ENCODE data around the gene KIRREL1.

Gene KIRREL1

DNA sequence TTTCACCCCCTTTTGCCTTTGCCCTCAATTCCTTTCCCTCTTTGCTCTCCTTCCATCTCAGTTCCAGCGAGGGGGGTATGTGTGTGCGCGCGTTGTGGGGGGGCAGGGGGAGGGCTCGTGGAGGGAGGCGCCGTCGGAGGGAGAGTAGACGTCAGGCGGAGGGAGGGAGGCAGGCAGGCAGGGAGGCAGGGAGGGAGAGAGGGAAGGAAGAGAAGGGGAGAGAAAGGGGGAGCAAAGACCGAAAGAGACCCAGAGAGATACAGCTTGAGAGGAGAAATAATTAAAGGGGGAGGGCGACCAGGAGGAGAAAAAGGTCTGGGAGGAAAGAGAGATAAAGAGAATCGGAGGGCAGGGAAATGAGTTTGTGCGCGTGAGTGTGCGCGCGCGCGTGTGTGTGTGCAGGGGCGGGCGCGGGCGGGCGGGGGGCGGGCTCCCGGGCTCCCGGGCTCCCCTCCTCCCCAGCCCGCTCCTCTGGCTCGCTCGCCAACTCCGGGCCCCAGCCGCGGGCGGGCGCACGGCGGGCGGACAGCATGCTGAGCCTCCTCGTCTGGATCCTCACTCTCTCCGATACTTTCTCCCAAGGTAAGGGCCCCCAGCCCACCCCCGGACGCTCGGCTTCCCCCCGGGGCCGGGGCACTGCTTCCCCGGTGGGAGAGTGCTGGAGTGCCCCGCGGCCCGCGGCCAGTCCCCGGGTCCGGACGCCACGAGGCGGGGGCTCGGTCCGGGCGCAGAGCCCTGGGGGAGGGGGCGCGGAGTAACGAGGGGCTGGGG is at the start of gene KIRREL1:
Gene KIRREL1, plus strand, starts transcription at position 499 of the 771 bp plus-strand sequence. Its CDS starts 32 bp downstream, at position 531.
- DNase-seq (ENCODE audit: low spot score) = no peak

DNA sequence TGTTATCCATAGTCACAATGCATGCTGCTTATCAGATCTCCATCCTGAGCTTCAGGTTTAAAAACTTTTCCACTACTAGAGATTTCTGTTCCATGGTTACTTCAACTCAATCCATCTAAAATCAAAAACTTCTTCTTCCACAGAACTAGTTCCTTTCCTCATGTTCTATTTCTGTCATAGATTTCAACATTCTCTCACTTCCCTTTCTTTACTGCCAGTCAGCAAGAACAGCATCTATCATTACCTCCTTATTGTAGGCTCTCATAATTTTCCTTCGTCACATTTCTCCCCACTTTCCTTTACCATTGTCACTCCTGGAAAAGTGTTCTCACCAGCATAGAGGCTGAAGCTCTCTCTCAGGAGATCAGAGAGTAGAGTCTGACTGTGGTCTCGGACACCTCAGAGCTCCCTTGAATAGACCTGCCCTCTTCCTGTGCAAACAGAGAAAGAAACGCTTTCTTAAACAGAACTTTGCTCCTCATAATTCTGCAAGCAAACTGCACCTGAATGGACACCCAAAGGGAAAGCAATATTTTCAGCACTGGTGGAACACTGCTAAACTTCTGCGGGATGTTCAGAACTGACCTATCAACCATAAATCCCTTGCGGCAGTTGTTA is 48.7 kb upstream of the KIRREL1 start:
- DNase-seq (ENCODE audit: low spot score) = no peak

DNA sequence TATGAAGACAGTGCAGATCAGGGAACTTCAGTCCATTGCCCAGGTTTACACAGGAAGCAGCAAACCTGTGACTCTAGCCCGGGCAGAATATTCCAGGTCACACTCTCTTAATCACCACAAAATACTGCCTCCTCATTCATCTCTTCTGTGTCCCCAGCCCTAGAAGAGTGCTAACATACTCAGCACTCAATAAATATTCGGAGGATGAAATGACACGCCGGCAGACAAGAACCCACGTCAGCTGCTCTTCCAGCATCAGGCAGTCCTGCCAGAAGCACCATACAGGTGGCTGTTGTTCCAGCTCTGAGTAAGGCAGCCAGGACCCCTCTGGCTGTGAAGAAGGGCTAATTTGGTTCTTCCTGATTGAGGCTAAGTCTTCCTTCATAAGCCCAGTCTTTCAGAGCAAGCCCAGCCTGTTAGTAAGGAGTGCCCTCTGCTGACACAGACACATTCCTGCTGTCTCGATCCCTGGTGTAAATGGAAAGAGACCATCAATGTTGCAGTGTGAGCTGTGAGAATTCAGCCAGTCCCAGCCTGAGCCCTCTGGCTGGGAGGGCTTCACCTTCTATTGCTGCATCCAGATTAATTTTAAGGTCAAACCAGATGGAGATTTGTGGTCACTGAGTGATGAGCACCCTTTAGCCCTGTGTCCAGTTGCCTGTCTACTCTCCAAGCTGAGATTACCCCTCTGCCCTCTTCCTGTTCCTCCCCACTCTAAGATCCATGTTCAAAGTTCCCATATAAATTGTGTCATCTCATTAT is 45.0 kb upstream of the KIRREL1 start:
- DNase-seq (ENCODE audit: low spot score) = no peak

DNA sequence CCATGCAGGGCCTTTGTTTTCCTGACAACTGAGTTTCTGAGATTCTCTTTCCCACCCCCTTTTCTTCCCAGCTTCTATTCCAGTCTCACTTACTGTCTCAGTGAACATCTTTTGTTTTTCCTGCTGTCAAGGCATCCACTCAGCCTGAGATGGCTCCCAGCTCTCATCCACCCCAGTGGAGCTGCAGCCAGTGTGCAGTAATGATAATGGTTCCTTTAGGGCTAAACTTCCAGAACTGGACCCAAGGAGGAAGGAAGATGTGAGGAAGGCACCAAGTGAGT is 44.4 kb upstream of the KIRREL1 start:
- no peak for DNase-seq (ENCODE audit: low spot score)

DNA sequence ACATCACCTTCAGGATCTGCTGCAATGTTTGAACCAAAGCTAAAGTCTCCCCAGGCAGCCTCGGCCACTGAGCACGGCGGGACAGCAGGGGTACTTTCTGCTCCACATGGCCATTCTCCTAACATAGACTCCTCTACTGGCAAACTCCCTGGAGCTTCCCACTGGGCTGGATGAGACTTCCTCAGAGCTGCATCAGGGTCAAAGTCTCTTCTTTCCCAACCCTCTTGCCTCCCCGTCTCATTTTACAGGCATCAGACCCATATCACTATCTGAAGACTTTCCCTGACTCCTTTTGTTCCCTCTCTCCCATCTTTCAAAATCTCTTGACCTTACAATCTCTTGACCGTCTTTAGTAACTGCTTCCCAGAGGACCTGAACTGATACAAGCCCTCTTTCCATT is 42.2 kb upstream of the KIRREL1 start:
- DNase-seq (ENCODE audit: low spot score) = no peak

DNA sequence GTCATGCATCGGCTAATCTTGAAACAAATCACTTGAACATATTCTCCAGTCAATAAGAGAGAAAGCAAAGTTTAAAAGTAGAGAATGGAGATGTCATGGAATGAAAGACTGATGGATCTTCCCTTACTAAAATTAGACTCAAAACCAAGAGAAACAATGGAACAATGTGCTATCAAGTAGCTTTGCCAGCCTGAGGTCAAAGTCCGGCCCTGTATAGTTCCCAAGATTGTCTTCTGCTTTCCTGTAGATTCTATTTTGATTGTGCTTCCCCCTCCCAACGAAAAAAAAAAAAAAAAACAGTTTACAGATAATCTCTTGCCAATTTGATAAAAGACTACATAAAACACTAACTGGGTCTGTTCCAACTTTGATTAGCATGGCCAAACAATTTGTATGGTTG is 40.8 kb upstream of the KIRREL1 start:
- DNase-seq (ENCODE audit: low spot score) = no peak

DNA sequence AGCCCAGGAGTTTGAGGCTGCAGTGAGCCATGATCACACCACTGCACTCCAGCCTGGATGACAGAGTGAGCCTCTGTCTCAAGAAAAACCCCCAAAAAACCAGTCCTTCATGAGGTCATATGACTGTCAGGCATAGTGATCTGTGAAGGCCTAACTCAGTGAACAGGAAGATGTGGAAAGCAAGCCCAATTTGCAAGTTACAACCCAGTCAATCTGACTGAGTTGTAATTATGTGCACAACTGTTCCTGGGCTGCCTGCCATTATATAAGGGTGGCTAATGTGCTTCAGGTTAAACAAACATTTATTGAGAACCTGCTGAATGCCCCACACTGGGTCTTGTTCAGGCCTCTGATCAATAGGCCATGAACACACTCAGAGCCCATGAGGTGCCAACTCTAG is 38.2 kb upstream of the KIRREL1 start:
- DNase-seq (ENCODE audit: low spot score) = no peak

DNA sequence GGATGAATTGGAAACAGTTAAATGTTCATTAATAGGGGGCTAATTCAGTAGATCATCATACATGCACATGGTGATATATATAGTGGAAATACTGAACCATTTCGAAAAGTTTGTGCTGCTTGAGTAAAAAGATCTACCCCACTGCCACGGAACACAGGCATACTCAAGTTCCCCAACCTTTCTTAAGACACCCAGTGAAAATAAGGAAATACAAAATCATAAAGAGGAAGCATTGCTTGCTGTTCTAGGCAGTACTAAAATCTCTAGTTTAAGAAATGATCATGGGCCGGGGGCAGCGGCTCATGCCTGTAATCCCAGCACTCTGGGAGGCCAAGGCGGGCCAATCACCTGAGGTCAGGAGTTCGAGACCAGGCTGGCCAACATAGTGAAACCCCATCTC is 37.6 kb upstream of the KIRREL1 start:
- DNase-seq (ENCODE audit: low spot score) = no peak

DNA sequence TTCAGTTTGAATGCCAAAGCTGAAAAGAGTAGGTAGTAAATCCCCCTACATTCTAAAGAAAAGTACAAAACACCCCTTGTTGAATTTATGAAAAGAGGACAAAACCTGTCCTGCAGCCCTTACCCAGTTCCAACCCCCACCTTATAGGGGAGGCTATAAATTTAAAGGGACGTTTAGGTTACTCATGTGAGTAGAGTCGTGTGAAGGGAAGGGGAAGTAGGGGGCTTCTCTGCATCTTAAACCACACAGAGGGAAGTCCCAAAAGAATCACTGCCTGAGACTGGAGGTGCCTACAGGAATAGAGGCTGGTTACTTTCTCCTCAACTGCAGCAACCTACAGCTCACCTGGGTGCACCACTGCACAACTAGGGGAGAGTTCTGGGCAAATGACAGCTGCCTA is 36.7 kb upstream of the KIRREL1 start:
- DNase-seq (ENCODE audit: low spot score) = no peak

DNA sequence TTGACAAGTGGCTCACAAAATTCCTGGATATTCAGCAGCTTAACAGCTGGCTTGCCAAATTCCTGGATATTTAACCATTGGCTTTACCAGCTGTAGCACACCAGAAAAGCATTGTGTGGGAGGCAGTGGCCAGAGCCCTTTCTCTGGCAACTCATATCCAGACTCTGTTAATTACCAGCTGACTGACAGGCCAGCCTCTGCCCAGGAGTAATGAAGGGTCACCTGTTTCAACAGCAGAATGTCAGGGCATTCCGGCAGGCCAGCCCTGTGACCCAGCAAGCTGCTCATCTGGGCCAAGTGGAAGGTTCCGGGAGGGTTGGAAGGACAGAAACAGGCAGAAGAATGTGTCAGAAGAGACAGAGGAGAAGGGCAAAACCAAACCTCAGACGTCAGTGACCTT is 35.2 kb upstream of the KIRREL1 start:
- no peak for DNase-seq (ENCODE audit: low spot score)

DNA sequence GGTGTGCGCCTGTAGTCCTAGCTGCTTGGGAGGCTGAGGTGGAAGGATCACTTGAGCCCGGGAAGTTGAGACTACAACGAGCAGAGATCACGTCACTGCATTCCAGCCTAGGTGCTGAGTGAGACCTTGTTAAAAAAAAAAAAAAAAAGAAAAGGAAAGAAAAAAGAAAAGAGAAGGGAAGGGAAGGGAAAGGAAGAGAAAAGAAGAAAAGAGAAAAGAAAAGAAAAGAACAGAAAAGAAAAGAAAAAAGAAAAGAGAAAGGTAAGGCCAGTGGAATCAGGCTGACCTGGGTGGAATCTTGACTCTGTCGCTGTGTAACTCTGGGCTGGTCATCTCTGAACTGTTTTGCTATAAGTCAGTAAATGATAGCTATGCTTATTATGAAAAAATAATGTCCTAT is 33.7 kb upstream of the KIRREL1 start:
- DNase-seq (ENCODE audit: low spot score) = no peak

DNA sequence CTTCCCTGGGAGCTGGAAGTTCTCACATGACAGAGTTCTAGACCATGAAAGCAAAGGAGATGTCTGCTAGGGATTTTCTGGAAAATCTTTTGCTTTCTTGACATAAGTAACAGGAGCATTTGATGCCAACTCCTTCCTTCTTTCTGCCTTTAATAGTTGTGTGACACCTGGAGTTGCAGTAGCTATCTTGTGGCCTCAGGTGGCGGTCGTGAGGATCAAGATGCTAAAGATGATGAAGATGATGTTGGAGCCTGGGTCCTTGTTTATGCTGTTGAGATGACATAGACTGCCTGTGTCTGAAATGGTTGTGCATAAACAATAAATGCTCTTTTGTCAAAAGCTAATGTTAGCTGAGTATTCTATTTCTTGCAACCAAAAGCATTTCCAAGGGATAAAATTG is 32.7 kb upstream of the KIRREL1 start:
- DNase-seq (ENCODE audit: low spot score) = no peak

DNA sequence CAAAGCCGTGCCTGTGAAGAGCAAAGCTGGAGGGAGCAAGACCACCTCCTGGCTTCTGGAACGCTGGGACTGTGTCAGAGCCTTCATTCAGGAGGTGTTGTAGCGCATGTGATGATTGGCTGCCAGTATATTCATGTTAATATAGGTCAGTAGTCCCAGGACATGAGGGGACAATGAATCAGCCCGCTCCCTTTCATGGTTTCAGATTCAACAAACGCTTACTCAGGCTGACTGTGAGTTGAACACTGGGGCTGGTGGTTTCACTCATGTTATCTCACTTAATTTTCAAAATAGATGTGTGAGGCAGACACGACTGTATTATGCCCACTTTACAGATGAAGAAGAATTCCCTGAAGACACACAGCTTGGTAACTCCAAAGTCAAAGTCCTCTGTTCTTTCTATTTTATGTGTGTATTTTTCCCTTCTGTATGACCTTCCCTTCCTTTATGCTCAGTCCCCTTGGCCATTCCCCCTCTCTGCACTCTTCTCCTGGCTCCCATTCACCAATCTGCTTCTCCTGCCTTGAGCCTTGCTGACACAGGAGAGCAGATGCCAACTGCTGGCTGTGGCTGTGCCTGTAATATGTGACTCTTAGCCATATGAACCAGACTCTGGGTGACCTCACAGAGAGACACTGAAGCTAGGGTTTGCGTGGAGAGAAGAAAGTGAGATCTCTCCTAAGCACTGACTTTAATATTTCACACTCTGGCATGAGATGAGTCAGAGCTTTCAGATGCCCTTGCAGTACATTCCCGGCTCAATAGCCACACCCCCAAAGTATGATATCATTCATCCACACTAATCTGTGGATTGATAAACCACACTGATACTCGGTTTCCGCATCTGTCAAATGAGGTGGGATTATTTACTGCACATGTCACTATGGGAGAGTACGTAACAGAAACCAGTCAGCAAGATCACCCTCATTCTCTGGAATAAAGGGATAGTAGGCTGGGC is 31.4 kb upstream of the KIRREL1 start:
- DNase-seq (ENCODE audit: low spot score) = no peak

DNA sequence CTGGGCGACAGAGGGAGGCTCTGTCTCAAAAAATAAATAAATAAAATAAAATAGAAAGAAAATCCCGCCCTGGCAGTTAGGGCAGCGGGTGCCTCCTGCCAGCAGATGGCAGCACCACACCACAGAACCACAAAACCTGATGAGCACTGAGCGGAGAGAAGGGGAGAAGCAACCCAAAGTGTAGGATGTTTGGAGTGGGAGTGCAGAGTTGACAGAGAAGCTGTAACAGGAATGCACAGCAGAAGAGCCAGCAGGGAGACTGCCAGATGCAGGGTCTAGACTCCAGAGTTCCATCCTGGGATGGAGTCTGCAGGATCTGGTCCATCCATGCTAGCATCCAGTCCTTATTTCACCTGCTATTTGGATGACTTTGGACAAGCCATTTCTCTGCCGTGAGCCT is 29.7 kb upstream of the KIRREL1 start:
- DNase-seq (ENCODE audit: low spot score) = peak; percentile 46

DNA sequence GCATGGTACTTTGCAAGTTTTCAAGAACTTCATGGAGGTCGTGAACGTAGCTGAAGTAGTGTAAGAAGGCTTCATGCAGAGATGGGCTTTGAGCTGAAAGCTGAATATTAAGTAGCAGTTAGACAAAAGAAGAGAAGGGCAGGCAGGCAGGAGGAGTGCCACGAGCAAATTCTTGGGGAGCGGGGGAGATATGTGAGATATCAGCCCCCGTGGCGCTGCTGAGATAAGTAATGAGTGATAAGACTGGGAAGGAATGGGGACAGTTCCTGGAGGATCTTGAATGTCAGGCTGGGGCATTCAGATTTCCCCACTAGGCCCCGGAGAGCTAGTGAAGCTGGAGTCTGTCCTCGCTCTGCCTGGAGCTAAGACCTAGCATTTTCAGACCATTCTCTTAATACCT is 27.9 kb upstream of the KIRREL1 start:
- DNase-seq (ENCODE audit: low spot score) = no peak

DNA sequence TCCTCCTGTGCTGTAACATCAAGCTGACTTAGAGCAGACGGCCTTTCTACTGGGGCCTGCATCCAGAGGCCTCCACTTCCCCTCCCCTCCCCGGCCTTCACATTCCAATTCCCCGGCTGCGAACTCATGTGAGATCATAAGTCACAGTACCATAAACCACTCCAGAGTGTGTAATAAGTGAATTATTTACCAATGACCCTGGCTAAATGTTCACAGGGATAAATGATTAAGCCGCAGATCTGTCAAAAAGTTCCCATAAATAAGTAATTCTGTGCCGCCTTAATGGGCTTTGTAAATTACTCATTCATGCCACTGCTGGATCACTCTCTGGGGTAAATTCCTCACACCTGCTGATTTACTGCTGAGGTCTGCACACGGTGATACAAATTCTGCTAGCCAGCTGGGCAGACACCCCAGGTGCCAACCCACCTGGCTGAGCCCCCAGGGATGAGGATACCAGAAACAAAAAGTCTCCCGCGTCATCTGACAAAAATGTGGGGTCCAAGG is 27.4 kb upstream of the KIRREL1 start:
- DNase-seq (ENCODE audit: low spot score) = no peak

DNA sequence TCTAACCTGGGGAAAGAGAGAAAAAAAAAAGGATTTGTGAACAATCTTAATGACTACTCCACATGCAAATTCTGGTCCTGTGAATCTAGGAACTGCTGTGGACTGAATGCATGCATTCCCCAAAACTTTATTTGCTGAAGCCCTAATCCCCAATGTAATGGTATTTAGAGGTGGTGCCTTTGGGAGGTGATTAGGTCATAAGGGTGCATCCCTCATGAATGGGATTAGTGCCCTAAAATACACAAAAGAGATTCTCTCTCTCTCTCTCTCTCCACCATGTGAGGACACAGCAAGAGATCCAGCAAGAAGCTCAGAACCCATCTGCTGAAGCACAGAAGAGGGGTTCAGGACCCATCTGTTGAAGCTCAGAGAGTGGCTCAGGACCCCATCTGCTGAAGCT is 26.2 kb upstream of the KIRREL1 start:
- DNase-seq (ENCODE audit: low spot score) = no peak

DNA sequence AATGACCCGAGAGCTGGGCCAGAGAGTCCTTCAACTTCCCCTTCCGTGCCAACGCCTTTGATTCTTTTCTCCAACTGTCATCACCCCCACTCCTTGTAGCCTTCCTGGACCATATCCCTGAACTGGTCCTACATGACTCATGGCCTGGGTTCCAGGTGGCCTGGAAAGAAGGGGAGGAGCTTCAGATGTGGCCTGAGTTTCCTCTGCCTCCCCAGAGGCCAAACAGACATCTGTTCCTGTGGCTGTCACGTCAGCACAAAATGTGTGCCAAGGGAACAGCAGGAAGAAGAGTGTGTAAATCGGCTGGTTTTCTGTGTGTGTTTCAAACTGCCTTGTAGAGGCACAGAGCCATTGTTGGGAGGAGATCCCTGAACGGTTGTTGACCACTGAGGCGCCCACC is 24.9 kb upstream of the KIRREL1 start:
- DNase-seq (ENCODE audit: low spot score) = no peak

DNA sequence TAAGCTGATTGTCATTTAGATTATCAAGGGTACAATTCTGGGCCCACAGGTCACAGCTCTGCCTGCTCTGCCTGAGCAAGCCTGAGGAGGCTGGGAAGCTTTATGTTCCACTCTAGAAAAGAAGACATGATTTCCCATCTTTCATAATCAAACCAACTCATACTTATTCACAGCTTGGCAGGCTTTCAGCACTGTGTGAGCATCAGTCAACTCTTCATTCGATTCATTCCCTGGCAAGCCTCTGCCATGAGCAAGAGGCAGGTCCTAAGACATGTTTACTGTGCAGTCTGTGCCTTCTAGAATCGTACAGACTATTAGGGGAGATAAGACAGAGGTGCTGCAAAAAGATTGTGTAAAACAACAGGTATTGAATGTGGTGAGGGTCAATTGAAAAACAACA is 24.5 kb upstream of the KIRREL1 start:
- no peak for DNase-seq (ENCODE audit: low spot score)

DNA sequence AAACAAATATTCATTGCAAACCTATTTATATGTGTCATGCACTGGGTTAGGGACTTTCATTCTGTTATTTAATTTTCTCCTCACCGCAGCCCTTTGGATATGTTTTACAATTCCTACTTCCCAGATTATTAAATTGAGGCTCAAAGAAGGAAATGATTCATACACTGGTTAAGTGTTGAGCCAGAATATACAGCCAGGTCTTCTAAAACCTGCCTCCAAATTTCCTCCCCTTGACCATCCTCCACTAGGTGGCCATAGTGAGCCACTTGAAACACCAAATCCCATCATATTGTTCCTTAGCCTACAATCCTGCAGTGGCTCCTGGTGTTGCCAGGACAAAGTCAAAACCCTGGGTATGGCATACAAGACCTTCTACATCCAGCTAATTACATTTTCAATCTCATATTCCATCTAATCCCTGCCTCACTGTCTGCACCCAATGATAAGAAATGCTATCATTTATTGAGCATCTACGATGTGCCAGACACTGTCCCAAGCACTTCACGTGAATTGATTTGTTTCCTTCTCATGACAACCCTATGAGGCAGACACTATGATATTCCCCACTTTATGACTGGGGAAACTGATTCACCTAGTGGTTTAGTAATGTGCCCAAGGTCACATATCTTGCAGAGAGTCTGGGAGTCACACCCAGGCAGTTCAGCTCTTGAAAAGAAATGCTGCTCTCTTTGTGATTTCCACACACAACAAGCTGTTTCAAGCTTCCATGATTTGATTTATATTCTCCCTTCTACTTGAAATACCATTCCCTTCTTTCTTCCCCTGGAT is 23.6 kb upstream of the KIRREL1 start:
- DNase-seq (ENCODE audit: low spot score) = no peak

DNA sequence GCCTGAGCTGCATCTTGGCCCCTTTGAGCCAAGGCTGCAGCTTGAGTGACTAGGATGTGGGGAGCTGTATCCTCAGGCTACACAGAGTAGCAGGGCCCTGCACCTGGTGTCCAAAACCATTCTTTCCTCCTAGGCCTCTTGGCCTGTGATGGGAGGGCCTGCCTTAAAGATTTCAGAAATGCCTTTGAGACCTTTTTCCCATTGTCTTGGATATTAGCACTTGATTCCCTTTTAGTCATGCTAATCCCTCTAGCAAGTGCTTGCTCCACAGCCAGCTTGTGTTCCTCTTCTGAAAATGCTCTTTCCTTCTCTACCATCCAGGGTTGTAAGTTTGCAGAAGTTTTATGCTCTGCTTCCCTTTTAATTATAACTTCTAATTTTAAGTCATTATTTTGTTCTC is 21.7 kb upstream of the KIRREL1 start:
- DNase-seq (ENCODE audit: low spot score) = no peak
